ENCODE results near the gene SSU72.
A peak's percentile ranks its signal among the peaks of the same experiment; 100 is the strongest.
"Not testable (repeated sequence)": the region's sequence is repeated elsewhere in the genome, so short reads cannot be mapped to it uniquely, and the experiment has no call there.

The SSU72 gene

GRCh38 chr1:1510912-1511532 lies 63.6 kb downstream of the SSU72 start:
- H3K4me1 Mint-ChIP-seq (ENCODE audit: low read depth in 2 of 2): peaks cover 10 to 14% of the 10 kb centered on the region in 2 donors

GRCh38 chr1:1509465-1509850 lies 65.2 kb downstream of the SSU72 start:
- not testable (repeated sequence) for DNase-seq; H3K27me3 Mint-ChIP-seq; H3K27ac Mint-ChIP-seq; H3K9me3 Mint-ChIP-seq; ATAC-seq (replicated peaks); H3K4me3 Mint-ChIP-seq
- Mint-ChIP-seq H3K4me1 (ENCODE audit: low read depth in 2 of 2) (peaks cover 20 to 21% of the 10 kb centered on the region in 2 donors), H3K36me3 (ENCODE audit: insufficient read depth) (peaks cover 13% of the 10 kb centered on the region)

More at GRCh38 chr1:1510912-1511532, 63.6 kb downstream of the SSU72 start:
- DNase-seq (no peak), ATAC-seq (replicated peaks) (no peak)
- Mint-ChIP-seq H3K27ac (peak overlapping the region; percentile 92 to 94), H3K4me3 (peak overlapping the region; percentile 90 to 91), H3K9me3 (no peaks in the 10 kb centered on the region), H3K27me3 (no peaks in the 10 kb centered on the region), H3K36me3 (ENCODE audit: insufficient read depth) (peaks cover 10% of the 10 kb centered on the region)

- not testable (repeated sequence) for H3K9me3 Mint-ChIP-seq; H3K27me3 Mint-ChIP-seq; ATAC-seq (replicated peaks); DNase-seq; H3K27ac Mint-ChIP-seq; H3K4me3 Mint-ChIP-seq
- Mint-ChIP-seq H3K4me1 (ENCODE audit: low read depth in 2 of 2) (peaks cover 19 to 21% of the 10 kb centered on the region in 2 donors), H3K36me3 (ENCODE audit: insufficient read depth) (peaks cover 13% of the 10 kb centered on the region)
Measured at GRCh38 chr1:1508775-1509464, 65.7 kb downstream of the SSU72 start.

GRCh38 chr1:1507305-1507704 lies 67.4 kb downstream of the SSU72 start:
- H3K36me3 Mint-ChIP-seq (ENCODE audit: insufficient read depth): peaks cover 15% of the 10 kb centered on the region
- DNase-seq (no peak), ATAC-seq (replicated peaks) (no peak)
- H3K4me3 Mint-ChIP-seq: no peak overlapping the region
- H3K27me3 Mint-ChIP-seq: no peaks in the 10 kb centered on the region
- H3K4me1 Mint-ChIP-seq (ENCODE audit: low read depth in 2 of 2): peaks cover 16 to 18% of the 10 kb centered on the region in 2 donors
- H3K27ac Mint-ChIP-seq: no peak overlapping the region
- no peaks in the 10 kb centered on the region for H3K9me3 Mint-ChIP-seq

- peaks cover 8 to 13% of the 10 kb centered on the region in 2 donors for H3K4me1 Mint-ChIP-seq (ENCODE audit: low read depth in 2 of 2)
- H3K27ac Mint-ChIP-seq: peak overlapping the region; percentile 86 to 90
- not testable (repeated sequence) for H3K36me3 Mint-ChIP-seq (ENCODE audit: insufficient read depth); ATAC-seq (replicated peaks); DNase-seq; H3K9me3 Mint-ChIP-seq; H3K27me3 Mint-ChIP-seq
- H3K4me3 Mint-ChIP-seq: peak overlapping the region; percentile 77 to 84
Measured at GRCh38 chr1:1505801-1506200, 68.9 kb downstream of the SSU72 start.

GRCh38 chr1:1505366-1505798 lies 69.3 kb downstream of the SSU72 start:
- peak; percentile 62 for ATAC-seq (replicated peaks)
- not testable (repeated sequence) for H3K9me3 Mint-ChIP-seq; DNase-seq; H3K36me3 Mint-ChIP-seq (ENCODE audit: insufficient read depth); H3K27me3 Mint-ChIP-seq
- Mint-ChIP-seq H3K4me1 (ENCODE audit: low read depth in 2 of 2) (peaks cover 7 to 12% of the 10 kb centered on the region in 2 donors), H3K27ac (peak overlapping the region; percentile 86 to 90), H3K4me3 (peak overlapping the region; percentile 77 to 84)

GRCh38 chr1:1504777-1505365 lies 69.8 kb downstream of the SSU72 start:
- Mint-ChIP-seq H3K27ac (peak overlapping the region; percentile 86 to 90), H3K4me1 (ENCODE audit: low read depth in 2 of 2) (peaks cover 7 to 12% of the 10 kb centered on the region in 2 donors), H3K4me3 (peak overlapping the region; percentile 77 to 84)
- ATAC-seq (replicated peaks) (peak; percentile 65), DNase-seq (peak; percentile 65 to 72 (median 68))
- not testable (repeated sequence) for H3K36me3 Mint-ChIP-seq (ENCODE audit: insufficient read depth); H3K9me3 Mint-ChIP-seq; H3K27me3 Mint-ChIP-seq

GRCh38 chr1:1495461-1495975 lies 79.1 kb downstream of the SSU72 start:
- not testable (repeated sequence) for DNase-seq; ATAC-seq (replicated peaks); H3K27ac Mint-ChIP-seq; H3K9me3 Mint-ChIP-seq; H3K4me3 Mint-ChIP-seq; H3K4me1 Mint-ChIP-seq (ENCODE audit: low read depth in 2 of 2); H3K27me3 Mint-ChIP-seq
- peaks cover 24% of the 10 kb centered on the region for H3K36me3 Mint-ChIP-seq (ENCODE audit: insufficient read depth)

- not testable (repeated sequence) for H3K4me1 Mint-ChIP-seq (ENCODE audit: low read depth in 2 of 2); H3K27me3 Mint-ChIP-seq; H3K27ac Mint-ChIP-seq; H3K9me3 Mint-ChIP-seq; DNase-seq; ATAC-seq (replicated peaks); H3K4me3 Mint-ChIP-seq
- peaks cover 34% of the 10 kb centered on the region for H3K36me3 Mint-ChIP-seq (ENCODE audit: insufficient read depth)
Measured at GRCh38 chr1:1494311-1494710, 80.4 kb downstream of the SSU72 start.

Measured in effector memory CD8-positive, alpha-beta T cell (primary cell).